GM18951 (cell line): ENCODE results near the gene GNG4.
"Not testable (repeated sequence)": the region's sequence is repeated elsewhere in the genome, so short reads cannot be mapped to it uniquely, and the experiment has no call there.

Experiments
- POLR2A ChIP-seq: IDR thresholded peaks from 4 replicates; pipeline ENCODE4 v1.6.1; 2011; ENCODE audit warnings: mild to moderate bottlenecking; ENCODE audit not compliant: insufficient read length, insufficient read depth; ENCODE audit errors: extremely low read depth
- in situ Hi-C: fragments of 300-500 bp; cut with MboI; formaldehyde crosslinking; loops from one replicate; pipeline ENCODE4 v1.12.0; 2022; ENCODE audit warnings: low sequenced_read_pairs, mixed read lengths, inconsistent platforms; ENCODE audit not compliant: unreplicated experiment

GNG4 gene

GRCh38 chr1:235545292-235545930 lies 104.2 kb downstream of the GNG4 start:
- no peak for TF ChIP-seq POLR2A
- in situ Hi-C loops, result no loop called here

- in situ Hi-C loops, result not testable (repeated sequence)
Measured at GRCh38 chr1:235542845-235543244, 106.7 kb downstream of the GNG4 start.

DNA sequence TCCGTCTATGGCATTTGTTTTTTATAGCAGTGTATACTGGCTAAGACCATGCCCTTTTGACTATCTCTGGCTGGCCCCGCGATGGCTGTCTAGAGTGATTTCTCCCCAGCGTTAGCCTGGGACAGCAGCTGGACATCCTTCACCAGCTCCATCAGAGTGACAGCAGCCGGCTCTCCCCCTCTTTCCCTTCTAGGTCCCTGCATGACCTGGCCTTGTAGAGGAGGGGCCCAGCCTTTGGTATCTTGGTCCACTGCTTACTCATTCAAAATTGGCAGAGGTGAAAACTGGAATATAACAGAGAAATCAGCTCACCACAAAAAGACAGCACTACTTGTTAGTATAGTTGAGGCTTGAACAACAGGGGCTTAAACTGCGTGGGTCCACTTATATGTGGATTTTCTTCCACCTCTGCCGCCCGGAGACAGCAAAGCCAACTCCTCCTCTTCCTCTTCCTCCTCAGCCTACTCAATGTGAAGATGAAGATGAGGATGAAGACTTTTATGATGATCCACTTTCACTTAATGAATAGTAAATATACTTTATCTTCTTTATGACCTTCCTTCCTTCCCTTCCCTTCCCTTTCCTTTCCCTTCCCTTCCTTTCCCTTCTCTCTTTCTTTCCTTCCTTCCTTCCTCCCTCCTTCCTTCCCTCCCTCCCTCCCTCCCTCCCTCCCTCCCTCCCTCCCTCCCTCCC lies 116.0 kb downstream of the GNG4 start:
- in situ Hi-C loops, result no loop called here
- no peak for TF ChIP-seq POLR2A

DNA sequence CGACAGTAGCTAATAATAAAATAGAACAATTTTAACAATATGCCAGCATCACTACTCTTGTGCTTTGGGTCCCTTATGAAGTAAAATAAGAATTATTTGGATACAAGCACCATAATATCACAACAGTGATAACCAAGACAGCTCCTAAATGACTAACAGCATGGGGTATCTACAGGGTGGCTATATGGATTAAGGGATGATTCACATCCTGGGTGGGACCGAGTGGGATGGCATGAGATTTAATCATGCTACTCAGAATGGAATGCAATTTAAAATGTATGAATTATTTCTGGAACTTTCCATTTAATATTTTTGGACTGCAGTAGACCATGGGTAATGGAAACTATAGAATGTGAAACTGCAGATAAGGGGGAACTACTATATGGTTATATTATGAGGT lies 117.2 kb downstream of the GNG4 start:
- in situ Hi-C loops, result no loop called here
- TF ChIP-seq POLR2A, result no peak

GRCh38 chr1:235527196-235527814 lies 122.3 kb downstream of the GNG4 start:
- TF ChIP-seq POLR2A, result no peak

GRCh38 chr1:235525314-235525713 lies 124.3 kb downstream of the GNG4 start:
- TF ChIP-seq POLR2A, result no peak
- in situ Hi-C loops, result no loop called here

More at GRCh38 chr1:235527196-235527814, 122.3 kb downstream of the GNG4 start:
- in situ Hi-C loops, result no loop called here

- in situ Hi-C loops, result loop anchor here (25.0 kb wide), 2 partner anchors 270 to 445 kb away; no protein-coding TSS in a partner anchor
- TF ChIP-seq POLR2A, result no peak
Measured at GRCh38 chr1:235516862-235517446, 132.6 kb downstream of the GNG4 start.

DNA sequence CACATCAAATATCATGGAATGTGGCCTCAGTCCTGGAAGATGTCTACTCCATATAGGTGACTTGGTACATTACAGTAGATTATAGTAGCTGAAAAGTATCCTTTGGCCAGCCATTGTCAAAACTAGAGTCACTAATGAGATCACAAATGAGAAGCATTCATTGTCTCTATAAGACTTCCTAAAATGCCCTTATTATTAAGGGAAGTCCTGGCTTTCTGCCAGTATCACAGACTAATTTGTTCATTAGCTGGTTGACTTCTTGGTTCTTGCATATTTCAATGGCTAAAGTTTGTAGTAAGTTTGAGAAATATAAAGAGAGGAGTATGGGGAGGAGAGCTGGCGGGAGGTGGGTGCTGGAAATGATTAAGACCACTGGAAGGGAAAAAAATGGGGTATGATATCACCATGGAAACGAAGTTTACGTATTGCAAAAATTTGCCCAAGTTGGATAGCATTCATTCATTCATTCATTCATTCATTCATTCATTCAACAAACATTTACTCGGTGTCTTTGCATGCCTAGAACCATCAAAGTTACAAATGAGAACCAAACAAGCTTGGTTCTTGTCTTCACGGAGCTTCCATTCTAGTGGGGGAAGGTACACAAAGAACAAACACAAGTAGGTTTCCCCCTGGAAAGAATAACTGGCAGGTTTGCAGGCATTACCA lies 133.6 kb downstream of the GNG4 start:
- in situ Hi-C loops, result loop anchor here (25.0 kb wide), 2 partner anchors 271 to 446 kb away; no protein-coding TSS in a partner anchor
- no peak for TF ChIP-seq POLR2A

GRCh38 chr1:235513495-235514366 lies 135.9 kb downstream of the GNG4 start:
- TF ChIP-seq POLR2A, result no peak
- in situ Hi-C loops, result loop anchor here (25.0 kb wide), 2 partner anchors 274 to 449 kb away; no protein-coding TSS in a partner anchor

- in situ Hi-C loops, result loop anchor here (25.0 kb wide), 2 partner anchors 276 to 451 kb away; no protein-coding TSS in a partner anchor
- no peak for TF ChIP-seq POLR2A
Measured at GRCh38 chr1:235511470-235512240, 137.9 kb downstream of the GNG4 start.

GRCh38 chr1:235510823-235511222 lies 138.8 kb downstream of the GNG4 start:
- TF ChIP-seq POLR2A, result no peak
- in situ Hi-C loops, result loop anchor here (25.0 kb wide), 2 partner anchors 276 to 451 kb away; no protein-coding TSS in a partner anchor
